Epithelial cell of prostate (primary cell): Measurements from ENCODE around the gene ZDHHC23.

ENCODE experiments used
- DNase-seq: peaks from one replicate; pipeline ENCODE4 v3.0.0-alpha.2; 2011; ENCODE audit warnings: low read depth, low spot score
- H3K27ac ChIP-seq: fragments of 450-650 bp; 2 replicates; pipeline ENCODE4 v1.5.1; 2017; ENCODE audit warnings: mild to moderate bottlenecking

The ZDHHC23 gene

GRCh38 chr3:113985541-113985940, 37.7 kb downstream of the ZDHHC23 start:
- no peak for DNase-seq
- H3K27ac ChIP-seq: no peak overlapping the region

- DNase-seq: no peak
- H3K27ac ChIP-seq: no peak overlapping the region
These were observed 57.7 kb downstream of the ZDHHC23 start for GRCh38 chr3:114005481-114005880.

- no peak overlapping the region for H3K27ac ChIP-seq
These were observed 63.4 kb downstream of the ZDHHC23 start for GRCh38 chr3:114011059-114011797.

More at GRCh38 chr3:114011059-114011797, 63.4 kb downstream of the ZDHHC23 start:
- no peak for DNase-seq
